ENCODE data around the gene HEYL. TPM values are rescaled to one million over a fixed set of nuclear protein-coding genes. Genes with fewer than 3 reads are reported as not detected.
A peak's percentile ranks its signal among the peaks of the same experiment; 100 is the strongest.

Gene HEYL
- total and polyA plus RNA-seq, 9 of the 15 experiments (the other 6 are each of a cell fraction or from before 2014, with no cell fraction given) = 0.13 to 0.89 (median 0.25) TPM

DNA sequence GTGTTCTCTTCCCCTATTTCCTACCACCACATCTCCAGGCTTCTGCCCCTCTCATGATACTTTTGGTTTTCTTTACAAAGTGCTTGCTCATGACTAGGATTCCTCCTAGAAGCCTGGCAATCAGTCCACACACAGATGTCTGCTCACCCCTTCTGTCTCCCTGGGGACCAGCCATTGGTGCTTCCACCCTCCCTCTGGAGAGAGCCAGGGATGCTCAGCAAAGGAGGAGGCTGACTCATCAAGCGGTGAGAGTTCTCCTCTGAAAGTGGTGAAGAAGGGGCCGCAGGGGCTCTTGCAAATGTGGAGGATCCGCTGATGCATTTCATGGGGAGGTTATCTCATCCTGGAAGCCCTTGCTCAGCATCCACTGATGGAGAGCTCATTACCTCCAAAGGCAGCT lies 18.0 kb upstream of the HEYL start:
- H3K27me3 ChIP-seq (ENCODE audit: control insufficient read depth in 2 of 2, insufficient read depth in 2 of 2, low read length in 2 of 2) = peaks cover 3 to 39% of the 10 kb centered on the region in 2 experiments; a peak in 2 of 5 replicates
- no peaks in the 10 kb centered on the region for H3K36me3 ChIP-seq (ENCODE audit: control insufficient read depth, insufficient read depth, low read length)
- H2AFZ ChIP-seq (ENCODE audit: low read depth, low read length) = peak overlapping the region; percentile 99; the same call in 1 of the 2 replicates
- no peak overlapping the region for H3K4me2 ChIP-seq (ENCODE audit: insufficient read depth, low read length)
- intact Hi-C loops (cut with micrococcal nuclease) = loop anchor here (5.0 kb wide), 1 partner anchor 150 kb away; no protein-coding TSS in a partner anchor
- H3K79me2 ChIP-seq (ENCODE audit: control insufficient read depth, insufficient read depth, low read length) = no peaks in the 10 kb centered on the region
- BruUV-seq (replicated peaks) = no TSS peak
- in situ Hi-C loops (cut with MboI) = no loop called here
- no peak for DNase-seq (ENCODE audit: extremely low read depth in 1 of 4, low spot score in 3 of 4)
- H4K20me1 ChIP-seq (replicated peaks; ENCODE audit: control insufficient read depth, insufficient read depth, low read length) = no peaks in the 10 kb centered on the region
- no peak overlapping the region for H3K27ac ChIP-seq (ENCODE audit: extremely low read depth, low read depth, low read length)
- ChIA-PET CTCF (ENCODE audit: low intra/inter-chr PET ratio) (interaction anchor here (0.6 to 3.7 kb wide), 3 partner anchors 51 to 75 kb away, joined by 4 to 27 read pairs (median 5); no protein-coding TSS in a partner anchor), POLR2A (interaction anchor here (0.7 to 1.8 kb wide), 6 partner anchors 9 to 135 kb away, joined by 3 to 8 read pairs (median 4); no protein-coding TSS in a partner anchor)
- peaks cover 7 to 10% of the 10 kb centered on the region in 2 experiments; a peak in 2 of 5 replicates for H3K4me1 ChIP-seq (replicated peaks in 1 of 2; ENCODE audit: control insufficient read depth in 2 of 2, insufficient read depth in 2 of 2, low read length in 2 of 2)
- H3K4me3 ChIP-seq = no peak overlapping the region
- 40% methylated on average over 3 of the region's 3 CpGs for WGBS (ENCODE audit: insufficient coverage, low coverage, missing lambda C conversion rate)
- ATAC-seq = no peak
- FAIRE-seq = no peak
- no peak overlapping the region for H3K9ac ChIP-seq (ENCODE audit: insufficient read depth in 1 of 2, low read depth in 2 of 2, low read length in 2 of 2)
- H3K9me3 ChIP-seq (replicated peaks; ENCODE audit: control insufficient read depth, insufficient read depth, low read depth, low read length) = no peaks in the 10 kb centered on the region
- H3K9me1 ChIP-seq (ENCODE audit: control insufficient read depth, insufficient read depth, low read length) = no peaks in the 10 kb centered on the region
- TF ChIP-seq SETDB1 (IDR thresholded peaks at IDR 0.05; ENCODE audit: low read length) (no peak), RAD51 (IDR thresholded peaks at IDR 0.05; ENCODE audit: borderline replicate concordance, low read depth) (no peak), CEBPG (CRISPR knock-in tag; IDR thresholded peaks at IDR 0.05) (no peak), CEBPG (tag; conservative IDR thresholded peaks at IDR 0.05 in 1 of 2, IDR thresholded peaks at IDR 0.05 in 1 of 2) (no peak), CCAR2 (IDR thresholded peaks at IDR 0.05; ENCODE audit: low read depth, low read length) (no peak), ZNF124 (CRISPR knock-in tag; IDR thresholded peaks at IDR 0.05) (no peak), NCOR1 (IDR thresholded peaks at IDR 0.05) (no peak), TEAD1 (CRISPR knock-in tag; IDR thresholded peaks at IDR 0.05) (no peak), GTF2F1 (IDR thresholded peaks at IDR 0.05; ENCODE audit: low read depth, low read length) (no peak), NELFE (IDR thresholded peaks at IDR 0.05; ENCODE audit: insufficient read depth, insufficient read length) (no peak), ZNF311 (CRISPR knock-in tag; IDR thresholded peaks at IDR 0.05) (no peak), COPS2 (conservative IDR thresholded peaks at IDR 0.05) (no peak), ZNF778 (CRISPR knock-in tag; IDR thresholded peaks at IDR 0.05) (no peak), MEIS2 (IDR thresholded peaks at IDR 0.05; ENCODE audit: partially characterized antibody) (no peak), CBX8 (IDR thresholded peaks at IDR 0.05; ENCODE audit: borderline replicate concordance, extremely low read depth, low read depth, low read length, poor library complexity, severe bottlenecking) (no peak), ZNF217 (CRISPR knock-in tag; IDR thresholded peaks at IDR 0.05) (no peak), RBM25 (IDR thresholded peaks at IDR 0.05; ENCODE audit: low read depth, low read length, severe bottlenecking) (no peak)
- TF ChIP-seq, protein P1, sequence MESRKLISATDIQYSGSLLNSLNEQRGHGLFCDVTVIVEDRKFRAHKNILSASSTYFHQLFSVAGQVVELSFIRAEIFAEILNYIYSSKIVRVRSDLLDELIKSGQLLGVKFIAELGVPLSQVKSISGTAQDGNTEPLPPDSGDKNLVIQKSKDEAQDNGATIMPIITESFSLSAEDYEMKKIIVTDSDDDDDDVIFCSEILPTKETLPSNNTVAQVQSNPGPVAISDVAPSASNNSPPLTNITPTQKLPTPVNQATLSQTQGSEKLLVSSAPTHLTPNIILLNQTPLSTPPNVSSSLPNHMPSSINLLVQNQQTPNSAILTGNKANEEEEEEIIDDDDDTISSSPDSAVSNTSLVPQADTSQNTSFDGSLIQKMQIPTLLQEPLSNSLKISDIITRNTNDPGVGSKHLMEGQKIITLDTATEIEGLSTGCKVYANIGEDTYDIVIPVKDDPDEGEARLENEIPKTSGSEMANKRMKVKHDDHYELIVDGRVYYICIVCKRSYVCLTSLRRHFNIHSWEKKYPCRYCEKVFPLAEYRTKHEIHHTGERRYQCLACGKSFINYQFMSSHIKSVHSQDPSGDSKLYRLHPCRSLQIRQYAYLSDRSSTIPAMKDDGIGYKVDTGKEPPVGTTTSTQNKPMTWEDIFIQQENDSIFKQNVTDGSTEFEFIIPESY (CRISPR knock-in tag; IDR thresholded peaks at IDR 0.05) = no peak

Measured in K562 (cell line).